Loucy (cell line): ENCODE data around the gene MVD.

Source experiments
- H2AFZ ChIP-seq: fragments of 200-600 bp; sonication (generic); 2 replicates; pipeline ENCODE4 v1.6.0; 2016; ENCODE audit warnings: antibody characterized with exemption, mild to moderate bottlenecking, low read length, moderate library complexity
- H3F3A ChIP-seq: fragments of 200-600 bp; 2 replicates; pipeline ENCODE4 v1.6.0; 2016; ENCODE audit warnings: antibody characterized with exemption, low read depth, mild to moderate bottlenecking
- H3K27me3 ChIP-seq: fragments of 200-600 bp; sonication (generic); 2 replicates; pipeline ENCODE4 v1.6.1; 2014; ENCODE audit warnings: low read length, mild to moderate bottlenecking; ENCODE audit not compliant: insufficient read depth, poor library complexity, severe bottlenecking
- H3K36me3 ChIP-seq: fragments of 200-600 bp; sonication (generic); 2 replicates; pipeline ENCODE4 v1.6.1; 2016; ENCODE audit warnings: low read length; ENCODE audit not compliant: insufficient read depth
- H3K4me1 ChIP-seq: fragments of 200-600 bp; sonication (generic); 2 replicates; pipeline ENCODE4 v1.5.1; 2014; ENCODE audit warnings: low read length, mild to moderate bottlenecking; ENCODE audit not compliant: insufficient read depth, poor library complexity, severe bottlenecking
- H3K4me2 ChIP-seq: fragments of 200-600 bp; sonication (generic); 2 replicates; pipeline ENCODE4 v1.6.0; 2014; ENCODE audit warnings: antibody characterized with exemption, low read length, low read depth, mild to moderate bottlenecking; ENCODE audit not compliant: poor library complexity, severe bottlenecking
- H3K4me3 ChIP-seq: fragments of 200-600 bp; sonication (generic); 2 replicates; pipeline ENCODE4 v1.5.1; 2014; ENCODE audit warnings: low read length, mild to moderate bottlenecking, mixed read lengths; ENCODE audit not compliant: poor library complexity, severe bottlenecking
- H3K79me2 ChIP-seq: fragments of 200-600 bp; sonication (generic); 2 replicates; pipeline ENCODE4 v1.6.1; 2014; ENCODE audit warnings: low read length; ENCODE audit not compliant: insufficient read depth
- H3K9ac ChIP-seq: fragments of 200-600 bp; sonication (generic); 2 replicates; pipeline ENCODE4 v1.6.0; 2014; ENCODE audit warnings: mild to moderate bottlenecking, low read depth, low read length, moderate library complexity; ENCODE audit not compliant: poor library complexity, severe bottlenecking
- H3K9me2 ChIP-seq: fragments of 200-600 bp; sonication (generic); replicated peaks from 2 replicates; pipeline ENCODE4 v1.6.1; 2016; ENCODE audit warnings: low read depth, low read length, mixed read lengths
- H3K9me3 ChIP-seq: fragments of 200-600 bp; sonication (generic); 2 replicates; pipeline ENCODE4 v1.6.1; 2014; ENCODE audit warnings: mild to moderate bottlenecking, antibody characterized with exemption, low read length, low read depth; ENCODE audit not compliant: insufficient read depth
- H4K20me1 ChIP-seq: fragments of 200-600 bp; sonication (generic); 2 replicates; pipeline ENCODE4 v1.6.0; 2014; ENCODE audit warnings: antibody characterized with exemption, low read length, mild to moderate bottlenecking; ENCODE audit not compliant: insufficient read depth, poor library complexity, severe bottlenecking
- CTCF ChIP-seq: fragments of 200-600 bp; sonication (generic); conservative IDR thresholded peaks from 2 replicates; pipeline ENCODE4 v1.5.1; 2014; ENCODE audit warnings: mild to moderate bottlenecking, antibody characterized with exemption, low read length
- EZH2phosphoT487 ChIP-seq: fragments of 200-600 bp; IDR thresholded peaks from 2 replicates; pipeline ENCODE4 v1.6.1; 2018; ENCODE audit warnings: antibody characterized with exemption, mild to moderate bottlenecking, moderate library complexity, borderline replicate concordance

Gene MVD

GRCh38 chr16:88685156-88686061 lies 22.5 kb upstream of the MVD start:
- H3K4me2 ChIP-seq: peak overlapping the region; percentile 82
- no peaks in the 10 kb centered on the region for H3K9me3 ChIP-seq
- H4K20me1 ChIP-seq: no peaks in the 10 kb centered on the region
- no peak overlapping the region for H3K9ac ChIP-seq
- peak overlapping the region; percentile 71 for H3K4me3 ChIP-seq
- no peaks in the 10 kb centered on the region for H3K79me2 ChIP-seq
- peaks cover 6% of the 10 kb centered on the region for H3K4me1 ChIP-seq
- no peaks in the 10 kb centered on the region for H3K27me3 ChIP-seq
- H3K9me2 ChIP-seq: no peaks in the 10 kb centered on the region
- TF ChIP-seq CTCF (peak; percentile 67), EZH2phosphoT487 (no peak)
- no peaks in the 10 kb centered on the region for H3F3A ChIP-seq
- H2AFZ ChIP-seq: no peak overlapping the region
- no peaks in the 10 kb centered on the region for H3K36me3 ChIP-seq

- H3K9ac ChIP-seq: no peak overlapping the region
- H4K20me1 ChIP-seq: no peaks in the 10 kb centered on the region
- no peaks in the 10 kb centered on the region for H3K9me3 ChIP-seq
- no peak overlapping the region for H3K4me2 ChIP-seq
- no peaks in the 10 kb centered on the region for H3K36me3 ChIP-seq
- peaks cover 6% of the 10 kb centered on the region for H3K4me1 ChIP-seq
- no peaks in the 10 kb centered on the region for H3F3A ChIP-seq
- H3K27me3 ChIP-seq: no peaks in the 10 kb centered on the region
- no peaks in the 10 kb centered on the region for H3K9me2 ChIP-seq
- H2AFZ ChIP-seq: no peak overlapping the region
- H3K79me2 ChIP-seq: no peaks in the 10 kb centered on the region
- TF ChIP-seq CTCF (no peak), EZH2phosphoT487 (no peak)
- no peak overlapping the region for H3K4me3 ChIP-seq
These were observed 21.8 kb upstream of the MVD start for GRCh38 chr16:88684569-88685155.

GRCh38 chr16:88681709-88682451 lies 19.0 kb upstream of the MVD start:
- H3K4me2 ChIP-seq: no peak overlapping the region
- no peaks in the 10 kb centered on the region for H3K79me2 ChIP-seq
- no peak overlapping the region for H2AFZ ChIP-seq
- no peaks in the 10 kb centered on the region for H3F3A ChIP-seq
- no peaks in the 10 kb centered on the region for H4K20me1 ChIP-seq
- no peak overlapping the region for H3K9ac ChIP-seq
- H3K27me3 ChIP-seq: no peaks in the 10 kb centered on the region
- H3K4me3 ChIP-seq: no peak overlapping the region
- H3K9me2 ChIP-seq: no peaks in the 10 kb centered on the region
- H3K9me3 ChIP-seq: no peaks in the 10 kb centered on the region
- peaks cover 6% of the 10 kb centered on the region for H3K4me1 ChIP-seq
- H3K36me3 ChIP-seq: no peaks in the 10 kb centered on the region
- no peak for TF ChIP-seq CTCF
